ENCODE measurements around the gene SUN5. TPM values are rescaled to one million over a fixed set of nuclear protein-coding genes. Genes with fewer than 3 reads are reported as not detected.

SUN5 gene
- total RNA-seq, 4 donors from 2014 or later: not detected

DNA sequence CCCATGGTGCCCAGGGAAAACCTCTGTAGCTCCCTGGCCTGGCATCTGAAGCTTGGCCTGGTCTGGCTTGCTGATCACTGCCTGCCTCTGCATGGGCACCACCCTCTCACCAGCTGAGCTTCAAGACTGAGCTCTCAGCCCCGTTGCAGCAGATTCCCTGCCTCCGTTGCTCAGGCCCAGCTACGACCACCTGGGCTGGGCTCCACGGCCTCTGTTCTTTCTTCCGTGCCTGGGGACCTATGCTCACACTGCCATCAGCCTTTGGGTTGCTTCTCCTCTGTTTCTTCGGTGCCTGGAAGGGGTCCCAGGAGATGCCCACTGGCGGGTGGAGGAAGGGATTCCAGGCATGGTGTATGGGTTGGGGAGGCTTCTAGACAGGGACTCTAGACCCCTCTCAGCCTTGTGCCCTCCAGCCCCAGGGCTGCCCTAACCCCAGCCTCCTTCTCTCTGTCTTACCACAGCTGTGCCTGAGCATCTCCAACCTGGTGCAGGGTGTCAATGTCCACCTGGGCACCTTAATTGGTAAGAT is 12.4 kb upstream of the SUN5 start:
- no peaks in the 10 kb centered on the region for H3K4me1 ChIP-seq
- intact Hi-C loops (cut with DNase I; ENCODE audit: low total_unique reads): no loop called here
- H3K4me3 ChIP-seq: no peak overlapping the region
- no peaks in the 10 kb centered on the region for H3K9me3 ChIP-seq
- TF ChIP-seq, protein P1, sequence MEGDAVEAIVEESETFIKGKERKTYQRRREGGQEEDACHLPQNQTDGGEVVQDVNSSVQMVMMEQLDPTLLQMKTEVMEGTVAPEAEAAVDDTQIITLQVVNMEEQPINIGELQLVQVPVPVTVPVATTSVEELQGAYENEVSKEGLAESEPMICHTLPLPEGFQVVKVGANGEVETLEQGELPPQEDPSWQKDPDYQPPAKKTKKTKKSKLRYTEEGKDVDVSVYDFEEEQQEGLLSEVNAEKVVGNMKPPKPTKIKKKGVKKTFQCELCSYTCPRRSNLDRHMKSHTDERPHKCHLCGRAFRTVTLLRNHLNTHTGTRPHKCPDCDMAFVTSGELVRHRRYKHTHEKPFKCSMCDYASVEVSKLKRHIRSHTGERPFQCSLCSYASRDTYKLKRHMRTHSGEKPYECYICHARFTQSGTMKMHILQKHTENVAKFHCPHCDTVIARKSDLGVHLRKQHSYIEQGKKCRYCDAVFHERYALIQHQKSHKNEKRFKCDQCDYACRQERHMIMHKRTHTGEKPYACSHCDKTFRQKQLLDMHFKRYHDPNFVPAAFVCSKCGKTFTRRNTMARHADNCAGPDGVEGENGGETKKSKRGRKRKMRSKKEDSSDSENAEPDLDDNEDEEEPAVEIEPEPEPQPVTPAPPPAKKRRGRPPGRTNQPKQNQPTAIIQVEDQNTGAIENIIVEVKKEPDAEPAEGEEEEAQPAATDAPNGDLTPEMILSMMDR (IDR thresholded peaks at IDR 0.05): no peak
- TF ChIP-seq POLR2A (IDR thresholded peaks at IDR 0.05): no peak
- no peak overlapping the region for H3K27ac ChIP-seq
- no peaks in the 10 kb centered on the region for H3K36me3 ChIP-seq
- DNase-seq: no peak
- H3K27me3 ChIP-seq: no peaks in the 10 kb centered on the region

DNA sequence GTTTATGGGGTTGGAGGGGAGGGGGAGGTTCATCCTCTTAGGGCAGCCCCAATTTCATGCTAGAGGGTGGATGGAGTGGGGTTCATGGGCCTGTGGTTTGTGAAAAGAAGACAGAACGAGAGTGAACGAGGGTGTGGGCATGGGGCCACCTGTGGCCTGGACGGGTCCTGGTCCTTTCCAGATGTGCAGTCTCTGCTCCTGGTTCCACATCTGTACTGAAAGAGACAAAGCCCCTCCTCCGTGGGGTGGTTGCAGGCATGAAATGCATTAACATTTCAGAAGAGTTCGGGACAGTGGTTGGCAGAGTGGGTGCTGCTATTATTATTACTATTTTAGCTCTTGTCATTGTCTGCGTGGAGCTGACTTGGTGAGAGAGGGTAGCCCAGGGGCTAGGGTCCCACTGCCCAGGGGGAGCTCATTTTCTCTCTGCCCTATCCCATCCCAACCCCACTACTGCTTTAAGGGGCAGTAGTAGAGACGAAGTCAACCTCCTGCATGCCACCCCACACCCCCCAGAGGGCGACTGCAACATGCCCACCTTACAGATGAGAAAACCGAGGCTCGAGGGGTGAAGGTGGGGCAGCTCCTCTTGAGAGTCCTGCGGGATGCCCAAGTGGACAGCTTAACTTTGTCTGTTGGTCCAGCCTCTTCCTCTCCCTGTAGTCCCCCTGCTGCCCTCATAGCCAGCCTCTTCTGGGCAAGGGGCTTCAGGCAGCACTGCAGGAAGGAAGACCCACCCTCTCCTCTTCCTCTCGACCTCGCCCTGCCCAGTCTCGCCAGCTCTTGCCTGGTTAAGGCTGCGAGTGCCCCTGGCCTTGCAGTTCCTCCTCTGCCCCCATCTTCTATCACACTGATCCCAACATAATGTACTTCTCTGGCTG is 11.7 kb upstream of the SUN5 start:
- no peaks in the 10 kb centered on the region for H3K4me1 ChIP-seq
- intact Hi-C loops (cut with DNase I; ENCODE audit: low total_unique reads): no loop called here
- DNase-seq: no peak
- no peaks in the 10 kb centered on the region for H3K9me3 ChIP-seq
- no peak overlapping the region for H3K4me3 ChIP-seq
- no peak overlapping the region for H3K27ac ChIP-seq
- no peaks in the 10 kb centered on the region for H3K27me3 ChIP-seq
- TF ChIP-seq POLR2A (IDR thresholded peaks at IDR 0.05): no peak
- TF ChIP-seq, protein P1 (IDR thresholded peaks at IDR 0.05): no peak
- no peaks in the 10 kb centered on the region for H3K36me3 ChIP-seq

GRCh38 chr20:33015114-33015484 is 10.9 kb upstream of the SUN5 start:
- H3K4me3 ChIP-seq: no peak overlapping the region
- intact Hi-C loops (cut with DNase I; ENCODE audit: low total_unique reads): no loop called here
- no peak overlapping the region for H3K27ac ChIP-seq
- DNase-seq: no peak
- H3K27me3 ChIP-seq: no peaks in the 10 kb centered on the region
- TF ChIP-seq POLR2A (IDR thresholded peaks at IDR 0.05): no peak
- TF ChIP-seq, protein P1 (IDR thresholded peaks at IDR 0.05): no peak
- H3K36me3 ChIP-seq: no peaks in the 10 kb centered on the region
- H3K4me1 ChIP-seq: no peaks in the 10 kb centered on the region
- no peaks in the 10 kb centered on the region for H3K9me3 ChIP-seq

- no peak for DNase-seq
- TF ChIP-seq POLR2A (IDR thresholded peaks at IDR 0.05): no peak
- TF ChIP-seq, protein P1 (IDR thresholded peaks at IDR 0.05): no peak
- H3K4me3 ChIP-seq: no peak overlapping the region
- no peaks in the 10 kb centered on the region for H3K9me3 ChIP-seq
- no peaks in the 10 kb centered on the region for H3K4me1 ChIP-seq
- H3K27me3 ChIP-seq: no peaks in the 10 kb centered on the region
- intact Hi-C loops (cut with DNase I; ENCODE audit: low total_unique reads): no loop called here
- H3K27ac ChIP-seq: no peak overlapping the region
- no peaks in the 10 kb centered on the region for H3K36me3 ChIP-seq
These were observed 10.3 kb upstream of the SUN5 start for GRCh38 chr20:33014336-33015113.

All from uterus (tissue), 4 donors.